Sigmoid colon (tissue), 7 donors: ENCODE results near the gene IRS2. TPM values are rescaled to one million over a fixed set of nuclear protein-coding genes. Genes with fewer than 3 reads are reported as not detected.

Experiments used
- DNase-seq: peaks from one replicate; pipeline ENCODE4 v3.0.0-alpha.2; 2019
- H3K27ac ChIP-seq, 4 donors: fragments of 200-600 bp; sonication (generic); one replicate each; pipeline ENCODE4 v1.5.1; 2016 to 2019; ENCODE audit warnings: mild to moderate bottlenecking in 1 of 4
- H3K27me3 ChIP-seq, 3 donors: fragments of 200-600 bp; sonication (generic); one replicate each; pipeline ENCODE4 v1.5.1; 2019; ENCODE audit warnings: mild to moderate bottlenecking in 1 of 3
- H3K36me3 ChIP-seq, 4 donors: fragments of 200-600 bp; sonication (generic); one replicate each; pipeline ENCODE4 v1.5.1; 2016 to 2019
- H3K4me1 ChIP-seq, 4 donors: fragments of 200-600 bp; sonication (generic); one replicate each; pipeline ENCODE4 v1.5.1; 2017 to 2019
- H3K4me3 ChIP-seq, 4 donors: fragments of 200-600 bp; sonication (generic); one replicate each; pipeline ENCODE4 v1.5.1; 2017 to 2019; ENCODE audit warnings: mild to moderate bottlenecking in 2 of 4, moderate library complexity in 1 of 4
- H3K9me3 ChIP-seq, 4 donors: fragments of 200-600 bp in 3 of 4; sonication (generic) in 3 of 4; one replicate each; pipeline versions ENCODE4 v1.5.1 to v1.6.1; 2013 to 2019
- CTCF ChIP-seq, 4 experiments: fragments of 450-650 bp in 3 of 4; fragments of 200-600 bp in 1 of 4; IDR thresholded peaks; one replicate each; pipeline ENCODE4 v1.5.1; 2016 to 2019; ENCODE audit warnings: antibody characterized with exemption in 4 of 4, mild to moderate bottlenecking in 3 of 4, moderate library complexity in 2 of 4
- EP300 ChIP-seq, 4 donors: sonication (generic); formaldehyde crosslinking; IDR thresholded peaks; one replicate each; pipeline ENCODE4 v1.6.1; 2017; ENCODE audit warnings: antibody characterized with exemption in 4 of 4
- POLR2A ChIP-seq, 2 donors: fragments of 450-650 bp; IDR thresholded peaks; one replicate each; pipeline ENCODE4 v1.6.1; 2016; ENCODE audit warnings: antibody characterized with exemption in 2 of 2, mild to moderate bottlenecking in 2 of 2, moderate library complexity in 2 of 2
- POLR2AphosphoS5 ChIP-seq, 4 donors: sonication (generic); formaldehyde crosslinking; IDR thresholded peaks; one replicate each; pipeline ENCODE4 v1.6.1; 2017; ENCODE audit warnings: antibody characterized with exemption in 4 of 4
- WGBS, 2 donors: extraction: QIAGEN DNeasy Blood & Tissue Kit; methylation state at CpG; one replicate each; pipeline ENCODE4 v1.1.7; 2013; 5-methylcytosine and 5-hydroxymethylcytosine counted together
- intact Hi-C: fragments of 100-400 bp; cut with DNase I; formaldehyde crosslinking; loops from one replicate; pipeline ENCODE4 v1.15.1; 2023
- polyA plus RNA-seq, 3 donors: library from polyadenylated mRNA; stranded (reverse); fragments of 200-250 nt; gene quantifications; one replicate each; pipeline ENCODE4 v1.2.3, GENCODE V29; 2013
- total RNA-seq, 4 donors: library from RNA; depleted of rRNA; stranded (reverse); fragments of >200 nt; gene quantifications; one replicate each; pipeline ENCODE4 v1.1.0, GENCODE V29; 2016
- donor health status: healthy with polysubstance abuse.
- donor health status: Bipolar disorder and iron deficiency.
- donor health status: healthy.

Gene IRS2
- total and polyA plus RNA-seq, 7 donors: 3.6 to 21.9 (median 15.3) TPM

GRCh38 chr13:109758937-109759480, 27.4 kb downstream of the IRS2 start:
- Histone ChIP-seq H3K4me3 (no peak overlapping the region), H3K4me1 (peaks cover 0 to 42% (median 31%) of the 10 kb centered on the region in 4 donors), H3K36me3 (peaks cover 9 to 25% (median 11%) of the 10 kb centered on the region in 4 donors), H3K27me3 (no peaks in the 10 kb centered on the region), H3K9me3 (peaks cover 0 to 3% (median 0%) of the 10 kb centered on the region in 4 donors), H3K27ac (no peak overlapping the region)
- intact Hi-C loops: no loop called here
- DNase-seq: no peak
- TF ChIP-seq EP300 (IDR thresholded peaks at IDR 0.05) (no peak), CTCF (IDR thresholded peaks at IDR 0.05) (no peak), POLR2AphosphoS5 (IDR thresholded peaks at IDR 0.05) (no peak), POLR2A (IDR thresholded peaks at IDR 0.05) (no peak)
- WGBS, 2 donors: 87 to 93% methylated on average over 15 of the region's 15 CpGs

GRCh38 chr13:109756778-109757177, 29.6 kb downstream of the IRS2 start:
- WGBS, 2 donors: 86 to 88% methylated on average over 5 of the region's 5 CpGs
- Histone ChIP-seq H3K4me3 (no peak overlapping the region), H3K27me3 (no peaks in the 10 kb centered on the region), H3K4me1 (peaks cover 0 to 19% (median 15%) of the 10 kb centered on the region in 4 donors), H3K36me3 (peaks cover 12 to 43% (median 14%) of the 10 kb centered on the region in 4 donors), H3K27ac (no peak overlapping the region), H3K9me3 (peaks cover 0 to 3% (median 0%) of the 10 kb centered on the region in 4 donors)
- no peak for DNase-seq
- TF ChIP-seq POLR2A (IDR thresholded peaks at IDR 0.05) (no peak), CTCF (IDR thresholded peaks at IDR 0.05) (no peak), POLR2AphosphoS5 (IDR thresholded peaks at IDR 0.05) (no peak), EP300 (IDR thresholded peaks at IDR 0.05) (no peak)
- intact Hi-C loops: no loop called here

GRCh38 chr13:109755997-109756396, 30.4 kb downstream of the IRS2 start:
- TF ChIP-seq POLR2AphosphoS5 (IDR thresholded peaks at IDR 0.05) (no peak), POLR2A (IDR thresholded peaks at IDR 0.05) (no peak), CTCF (IDR thresholded peaks at IDR 0.05) (no peak), EP300 (IDR thresholded peaks at IDR 0.05) (no peak)
- DNase-seq: no peak
- Histone ChIP-seq H3K4me3 (no peak overlapping the region), H3K9me3 (peaks cover 0 to 3% (median 0%) of the 10 kb centered on the region in 4 donors), H3K27ac (no peak overlapping the region), H3K27me3 (no peaks in the 10 kb centered on the region), H3K4me1 (peaks cover 0 to 18% (median 8%) of the 10 kb centered on the region in 4 donors), H3K36me3 (peaks cover 12 to 43% (median 14%) of the 10 kb centered on the region in 4 donors)
- WGBS, 2 donors: 88 to 93% methylated on average over 4 of the region's 4 CpGs
- intact Hi-C loops: no loop called here

- 94 to 96% methylated on average over 13 of the region's 13 CpGs for WGBS, 2 donors
Measured at GRCh38 chr13:109755551-109755950, 30.8 kb downstream of the IRS2 start.

More at GRCh38 chr13:109755551-109755950, 30.8 kb downstream of the IRS2 start:
- H3K27me3 ChIP-seq: no peaks in the 10 kb centered on the region
- peaks cover 0 to 3% (median 0%) of the 10 kb centered on the region in 4 donors for H3K9me3 ChIP-seq
- no peak for DNase-seq
- intact Hi-C loops: no loop called here
- H3K27ac ChIP-seq: no peak overlapping the region
- peaks cover 0 to 14% (median 4%) of the 10 kb centered on the region in 4 donors for H3K4me1 ChIP-seq
- TF ChIP-seq CTCF (IDR thresholded peaks at IDR 0.05) (no peak), EP300 (IDR thresholded peaks at IDR 0.05) (no peak), POLR2AphosphoS5 (IDR thresholded peaks at IDR 0.05) (no peak), POLR2A (IDR thresholded peaks at IDR 0.05) (no peak)
- H3K4me3 ChIP-seq: no peak overlapping the region
- H3K36me3 ChIP-seq: peaks cover 12 to 43% (median 14%) of the 10 kb centered on the region in 4 donors
